Measurements from ENCODE around the gene KCTD14.
"Not testable (repeated sequence)": the region's sequence is repeated elsewhere in the genome, so short reads cannot be mapped to it uniquely, and the experiment has no call there.

KCTD14 gene

GRCh38 chr11:78025378-78025777 lies 2.3 kb upstream of the KCTD14 start:
- DNase-seq: no peak

GRCh38 chr11:78023426-78023825 lies 350 bp upstream of the KCTD14 start:
- no peak for DNase-seq

- DNase-seq: no peak
These were observed 1.5 kb downstream of the KCTD14 start for GRCh38 chr11:78021611-78022010.

GRCh38 chr11:78020246-78020645 lies 2.8 kb downstream of the KCTD14 start:
- DNase-seq: peak in 1 of 58 donors; percentile 40

- DNase-seq: no peak
These were observed 3.3 kb downstream of the KCTD14 start for GRCh38 chr11:78019808-78020207.

- no peak for DNase-seq
These were observed 7.2 kb downstream of the KCTD14 start for GRCh38 chr11:78015878-78016277.

- DNase-seq: not testable (repeated sequence)
These were observed 8.0 kb downstream of the KCTD14 start for GRCh38 chr11:78014937-78015520.

- no peak for DNase-seq
These were observed 11.8 kb downstream of the KCTD14 start for GRCh38 chr11:78011301-78011700.

GRCh38 chr11:78010755-78011154 lies 12.3 kb downstream of the KCTD14 start:
- no peak for DNase-seq

- no peak for DNase-seq
These were observed 12.8 kb downstream of the KCTD14 start for GRCh38 chr11:78010304-78010703.

GRCh38 chr11:78009062-78009461 lies 14.0 kb downstream of the KCTD14 start:
- DNase-seq: no peak

- DNase-seq: peak in 24 of 58 donors; percentile 1 to 50 (median 11)
These were observed 22.9 kb downstream of the KCTD14 start for GRCh38 chr11:78000193-78000592.

- DNase-seq: no peak
These were observed 23.5 kb downstream of the KCTD14 start for GRCh38 chr11:77999446-78000030.

- peak; percentile 85 to 100 (median 99) for DNase-seq
These were observed 28.4 kb downstream of the KCTD14 start, which contains the start of gene INTS4 for GRCh38 chr11:77994434-77995362. INTS4 (minus strand) TSS chr11:77994668; CDS start chr11:77994643, 25 bp downstream.

- DNase-seq: no peak
These were observed 29.2 kb downstream of the KCTD14 start for GRCh38 chr11:77993902-77994301.

- no peak for DNase-seq
These were observed 32.1 kb downstream of the KCTD14 start for GRCh38 chr11:77990981-77991380.

GRCh38 chr11:77986456-77986855 lies 36.6 kb downstream of the KCTD14 start:
- not testable (repeated sequence) for DNase-seq

- no peak for DNase-seq
These were observed 41.6 kb downstream of the KCTD14 start for GRCh38 chr11:77981346-77981947.

GRCh38 chr11:77968337-77968736 lies 54.7 kb downstream of the KCTD14 start:
- no peak for DNase-seq

- no peak for DNase-seq
These were observed 55.3 kb downstream of the KCTD14 start for GRCh38 chr11:77967753-77968152.

GRCh38 chr11:77967121-77967520 lies 56.0 kb downstream of the KCTD14 start:
- DNase-seq: no peak

GRCh38 chr11:77966338-77966737 lies 56.7 kb downstream of the KCTD14 start:
- peak in 1 of 58 donors; percentile 2 for DNase-seq
